H1 (cell line): ENCODE results near the gene XDH.

Experiments
- JUN ChIP-seq: IDR thresholded peaks from 2 replicates; pipeline ENCODE4 v1.6.1; 2011; ENCODE audit warnings: low read depth, mild to moderate bottlenecking, improper control_type of control experiment, low read length
- MAX ChIP-seq: IDR thresholded peaks from 2 replicates; pipeline ENCODE4 v1.6.1; 2012; ENCODE audit warnings: inconsistent platforms
- NANOG ChIP-seq: IDR thresholded peaks from 2 replicates; pipeline ENCODE4 v1.6.1; 2011; ENCODE audit warnings: low read length, low read depth, mild to moderate bottlenecking, inconsistent platforms; ENCODE audit not compliant: insufficient read depth, poor library complexity, severe bottlenecking
- POLR2A ChIP-seq, 2 experiments: IDR thresholded peaks; 1 replicate in 1 of 2; 2 replicates in 1 of 2; pipeline ENCODE4 v1.6.1; 2011; ENCODE audit warnings: low read depth in 2 of 2, low read length in 2 of 2, mild to moderate bottlenecking in 2 of 2; ENCODE audit errors: control extremely low read depth in 1 of 2
- YY1 ChIP-seq: IDR thresholded peaks from 2 replicates; pipeline ENCODE4 v1.6.1; 2011; ENCODE audit warnings: low read depth, mild to moderate bottlenecking, low read length
- ZNF274 ChIP-seq: IDR thresholded peaks from 2 replicates; pipeline ENCODE4 v1.7.0; 2012; ENCODE audit warnings: low read length, borderline replicate concordance; ENCODE audit errors: extremely low read depth
- TF ChIP-seq, protein P1 (sequence below), 3 experiments: IDR thresholded peaks; 1 replicate in 2 of 3; 2 replicates in 1 of 3; pipeline versions ENCODE4 v1.5.1 to v1.6.1; 2011; ENCODE audit warnings: low read length in 3 of 3, mild to moderate bottlenecking in 3 of 3, inconsistent platforms in 2 of 3, low read depth in 1 of 3, moderate library complexity in 1 of 3; ENCODE audit not compliant: insufficient read depth in 1 of 3; ENCODE audit errors: control extremely low read depth in 1 of 3

GRCh38 chr2:31312898-31313297 lies 101.6 kb downstream of the XDH start:
- TF ChIP-seq YY1 (no peak), POLR2A (IDR thresholded peaks at IDR 0.05; ENCODE audit: control extremely low read depth in 1 of 2, low read depth in 2 of 2, low read length in 2 of 2) (no peak), ZNF274 (no peak), MAX (no peak), NANOG (no peak), JUN (no peak)
- TF ChIP-seq, protein P1, sequence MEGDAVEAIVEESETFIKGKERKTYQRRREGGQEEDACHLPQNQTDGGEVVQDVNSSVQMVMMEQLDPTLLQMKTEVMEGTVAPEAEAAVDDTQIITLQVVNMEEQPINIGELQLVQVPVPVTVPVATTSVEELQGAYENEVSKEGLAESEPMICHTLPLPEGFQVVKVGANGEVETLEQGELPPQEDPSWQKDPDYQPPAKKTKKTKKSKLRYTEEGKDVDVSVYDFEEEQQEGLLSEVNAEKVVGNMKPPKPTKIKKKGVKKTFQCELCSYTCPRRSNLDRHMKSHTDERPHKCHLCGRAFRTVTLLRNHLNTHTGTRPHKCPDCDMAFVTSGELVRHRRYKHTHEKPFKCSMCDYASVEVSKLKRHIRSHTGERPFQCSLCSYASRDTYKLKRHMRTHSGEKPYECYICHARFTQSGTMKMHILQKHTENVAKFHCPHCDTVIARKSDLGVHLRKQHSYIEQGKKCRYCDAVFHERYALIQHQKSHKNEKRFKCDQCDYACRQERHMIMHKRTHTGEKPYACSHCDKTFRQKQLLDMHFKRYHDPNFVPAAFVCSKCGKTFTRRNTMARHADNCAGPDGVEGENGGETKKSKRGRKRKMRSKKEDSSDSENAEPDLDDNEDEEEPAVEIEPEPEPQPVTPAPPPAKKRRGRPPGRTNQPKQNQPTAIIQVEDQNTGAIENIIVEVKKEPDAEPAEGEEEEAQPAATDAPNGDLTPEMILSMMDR (IDR thresholded peaks at IDR 0.05; ENCODE audit: control extremely low read depth in 1 of 3, insufficient read depth in 1 of 3, low read depth in 1 of 3, low read length in 3 of 3) = no peak
